ENCODE data around the gene KXD1.

DNA sequence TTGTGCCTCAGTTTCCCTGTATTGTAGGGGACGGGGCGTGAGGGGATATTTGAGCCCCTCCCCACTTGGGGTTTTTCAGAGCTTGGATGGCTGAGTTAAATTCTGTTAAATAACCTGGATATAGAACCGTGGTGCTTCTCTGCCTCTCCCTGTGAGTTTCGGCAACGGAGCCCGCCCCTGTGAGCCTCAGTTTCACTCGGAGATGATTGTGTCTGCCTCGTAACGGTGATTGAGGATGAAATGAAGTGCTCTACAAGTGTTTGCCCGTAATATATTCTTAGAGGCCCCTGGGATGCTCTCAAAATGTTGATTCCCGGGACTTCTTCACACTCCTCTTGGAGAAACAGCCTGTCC lies 509 bp downstream of the KXD1 start:
- TF ChIP-seq, protein P1, sequence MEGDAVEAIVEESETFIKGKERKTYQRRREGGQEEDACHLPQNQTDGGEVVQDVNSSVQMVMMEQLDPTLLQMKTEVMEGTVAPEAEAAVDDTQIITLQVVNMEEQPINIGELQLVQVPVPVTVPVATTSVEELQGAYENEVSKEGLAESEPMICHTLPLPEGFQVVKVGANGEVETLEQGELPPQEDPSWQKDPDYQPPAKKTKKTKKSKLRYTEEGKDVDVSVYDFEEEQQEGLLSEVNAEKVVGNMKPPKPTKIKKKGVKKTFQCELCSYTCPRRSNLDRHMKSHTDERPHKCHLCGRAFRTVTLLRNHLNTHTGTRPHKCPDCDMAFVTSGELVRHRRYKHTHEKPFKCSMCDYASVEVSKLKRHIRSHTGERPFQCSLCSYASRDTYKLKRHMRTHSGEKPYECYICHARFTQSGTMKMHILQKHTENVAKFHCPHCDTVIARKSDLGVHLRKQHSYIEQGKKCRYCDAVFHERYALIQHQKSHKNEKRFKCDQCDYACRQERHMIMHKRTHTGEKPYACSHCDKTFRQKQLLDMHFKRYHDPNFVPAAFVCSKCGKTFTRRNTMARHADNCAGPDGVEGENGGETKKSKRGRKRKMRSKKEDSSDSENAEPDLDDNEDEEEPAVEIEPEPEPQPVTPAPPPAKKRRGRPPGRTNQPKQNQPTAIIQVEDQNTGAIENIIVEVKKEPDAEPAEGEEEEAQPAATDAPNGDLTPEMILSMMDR (conservative IDR thresholded peaks at IDR 0.05), result no peak
- TF ChIP-seq ZFX (IDR thresholded peaks at IDR 0.05), result no peak

Data from C4-2B (cell line).